Nephron (organoid): ENCODE results near the gene PPP1R12C.

Experiments used
- H3K27ac Mint-ChIP-seq, 3 experiments: 2 replicates each; pipeline ENCODE4 v1.8.0; 2020; ENCODE audit warnings: mixed read lengths in 3 of 3, mild to moderate bottlenecking in 2 of 3, moderate library complexity in 1 of 3
- H3K27me3 Mint-ChIP-seq: 2 replicates; pipeline ENCODE4 v1.8.0; 2021; ENCODE audit warnings: low read depth, mild to moderate bottlenecking, moderate library complexity, mixed read lengths
- H3K36me3 Mint-ChIP-seq: 2 replicates; pipeline ENCODE4 v1.8.0; 2020; ENCODE audit warnings: low read depth, mixed read lengths
- H3K4me1 Mint-ChIP-seq: 2 replicates; pipeline ENCODE4 v1.8.0; 2020; ENCODE audit warnings: mixed read lengths
- H3K4me3 Mint-ChIP-seq, 3 experiments: 2 replicates each; pipeline ENCODE4 v1.8.0; 2020; ENCODE audit warnings: mild to moderate bottlenecking in 3 of 3, mixed read lengths in 3 of 3, moderate library complexity in 2 of 3
- H3K9me3 Mint-ChIP-seq: 2 replicates; pipeline ENCODE4 v1.8.0; 2020; ENCODE audit warnings: mixed read lengths
- TF ChIP-seq, protein P1 (sequence below), 3 experiments: fragments of 200-600 bp; sonication (generic); IDR thresholded peaks; one replicate each; pipeline ENCODE4 v1.5.0; 2021; ENCODE audit warnings: antibody characterized with exemption in 3 of 3; ENCODE audit not compliant: unreplicated experiment in 3 of 3

Gene PPP1R12C

DNA sequence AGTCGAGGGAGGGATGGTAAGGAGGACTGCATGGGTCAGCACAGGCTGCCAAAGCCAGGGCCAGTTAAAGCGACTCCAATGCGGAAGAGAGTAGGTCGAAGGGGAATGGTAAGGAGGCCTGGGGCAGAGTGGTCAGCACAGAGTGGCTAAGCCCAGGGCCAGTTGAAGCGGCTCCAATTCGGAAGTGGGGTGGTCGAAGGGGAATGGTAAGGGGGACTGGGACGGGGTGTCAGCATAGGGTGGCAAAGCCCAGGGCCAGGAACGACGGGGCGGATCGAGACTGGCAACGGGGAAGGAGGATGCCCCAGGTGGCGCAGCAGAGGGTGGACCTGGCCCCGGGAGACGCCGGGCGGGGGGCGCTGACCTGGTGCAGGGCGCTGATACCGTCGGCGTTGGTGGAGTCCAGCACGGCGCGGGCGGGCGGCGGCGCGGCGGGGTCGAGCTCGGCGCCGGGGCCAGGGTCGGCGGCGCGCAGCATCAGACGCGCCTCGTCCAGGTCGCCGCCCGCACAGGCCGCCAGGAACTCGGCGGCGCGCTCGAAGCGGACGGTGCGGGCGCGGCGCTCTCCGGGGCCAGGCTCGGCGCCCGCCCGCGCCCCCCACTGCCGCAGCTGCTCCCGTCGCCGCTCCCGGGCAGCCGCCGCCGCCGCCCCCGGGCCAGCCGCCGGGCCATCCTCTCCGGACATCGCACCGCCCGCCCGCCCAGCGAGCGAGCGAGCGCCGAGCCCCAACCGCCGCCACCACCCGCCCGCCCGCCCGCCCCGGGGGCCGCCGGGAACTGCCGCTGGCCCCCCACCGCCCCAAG, at the start of gene PPP1R12C:
Gene PPP1R12C (minus strand): TSS at position 779 of the 804 bp plus-strand sequence. CDS start 94 bp downstream, at position 685.
- H3K27ac Mint-ChIP-seq = peak within 1 kb of the TSS; percentile 82 to 94 (median 93)
- peaks cover 26% of the 10 kb centered on the region for H3K4me1 Mint-ChIP-seq
- H3K27me3 Mint-ChIP-seq = no peaks in the 10 kb centered on the region
- peak within 1 kb of the TSS; percentile 96 to 97 (median 97) for H3K4me3 Mint-ChIP-seq
- TF ChIP-seq, protein P1, sequence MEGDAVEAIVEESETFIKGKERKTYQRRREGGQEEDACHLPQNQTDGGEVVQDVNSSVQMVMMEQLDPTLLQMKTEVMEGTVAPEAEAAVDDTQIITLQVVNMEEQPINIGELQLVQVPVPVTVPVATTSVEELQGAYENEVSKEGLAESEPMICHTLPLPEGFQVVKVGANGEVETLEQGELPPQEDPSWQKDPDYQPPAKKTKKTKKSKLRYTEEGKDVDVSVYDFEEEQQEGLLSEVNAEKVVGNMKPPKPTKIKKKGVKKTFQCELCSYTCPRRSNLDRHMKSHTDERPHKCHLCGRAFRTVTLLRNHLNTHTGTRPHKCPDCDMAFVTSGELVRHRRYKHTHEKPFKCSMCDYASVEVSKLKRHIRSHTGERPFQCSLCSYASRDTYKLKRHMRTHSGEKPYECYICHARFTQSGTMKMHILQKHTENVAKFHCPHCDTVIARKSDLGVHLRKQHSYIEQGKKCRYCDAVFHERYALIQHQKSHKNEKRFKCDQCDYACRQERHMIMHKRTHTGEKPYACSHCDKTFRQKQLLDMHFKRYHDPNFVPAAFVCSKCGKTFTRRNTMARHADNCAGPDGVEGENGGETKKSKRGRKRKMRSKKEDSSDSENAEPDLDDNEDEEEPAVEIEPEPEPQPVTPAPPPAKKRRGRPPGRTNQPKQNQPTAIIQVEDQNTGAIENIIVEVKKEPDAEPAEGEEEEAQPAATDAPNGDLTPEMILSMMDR (IDR thresholded peaks at IDR 0.05; ENCODE audit: unreplicated experiment in 3 of 3) = no peak
- H3K36me3 Mint-ChIP-seq = no peaks in the 10 kb centered on the region
- no peaks in the 10 kb centered on the region for H3K9me3 Mint-ChIP-seq

DNA sequence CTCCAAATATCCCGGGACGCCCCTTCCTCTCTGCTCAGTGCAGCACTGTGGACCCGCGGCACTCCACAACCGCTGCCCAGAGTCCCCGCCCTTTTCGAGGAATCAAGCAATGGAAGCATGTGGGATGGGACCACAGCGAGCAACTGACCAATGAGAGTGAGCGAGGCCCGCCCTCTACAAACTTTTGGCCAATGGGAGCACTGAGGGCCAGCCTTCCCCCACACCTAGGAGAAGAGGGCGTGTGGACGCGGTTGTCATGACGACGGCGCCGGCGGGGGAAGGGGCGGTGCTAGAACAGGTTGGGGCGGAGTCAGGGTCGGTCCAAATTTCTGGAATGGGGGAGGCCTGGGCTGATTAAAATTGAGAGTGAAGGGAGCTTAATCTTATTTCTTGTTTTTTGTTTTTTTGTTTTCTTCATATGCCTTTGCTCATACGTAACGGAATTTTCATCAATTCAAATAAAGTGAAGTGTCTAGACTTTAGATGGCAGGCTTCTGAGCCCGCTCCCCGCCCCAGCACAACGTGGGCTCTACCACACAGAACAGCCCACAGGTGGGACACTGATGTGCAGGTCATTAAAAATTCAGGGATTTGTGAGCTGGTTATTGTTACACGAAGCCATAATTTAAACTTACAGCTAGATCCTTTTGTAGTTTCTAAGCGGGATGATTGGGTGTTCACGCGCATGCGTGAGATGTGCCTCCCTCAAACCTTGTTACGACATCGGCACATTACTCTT, 49.3 kb upstream of the PPP1R12C start, which contains the start of gene DNAAF3:
Gene DNAAF3 (minus strand): TSS at position 84 of the 739 bp plus-strand sequence. CDS start 200 bp downstream, outside the sequence.
- Mint-ChIP-seq H3K27me3 (peaks cover 61% of the 10 kb centered on the region), H3K27ac (peak within 1 kb of the TSS; percentile 91 to 95 (median 95)), H3K36me3 (no peaks in the 10 kb centered on the region), H3K4me1 (no peaks in the 10 kb centered on the region), H3K4me3 (peak within 1 kb of the TSS; percentile 87 to 93 (median 92)), H3K9me3 (peaks cover 3% of the 10 kb centered on the region)
- TF ChIP-seq, protein P1 (IDR thresholded peaks at IDR 0.05; ENCODE audit: unreplicated experiment in 3 of 3) = no peak

DNA sequence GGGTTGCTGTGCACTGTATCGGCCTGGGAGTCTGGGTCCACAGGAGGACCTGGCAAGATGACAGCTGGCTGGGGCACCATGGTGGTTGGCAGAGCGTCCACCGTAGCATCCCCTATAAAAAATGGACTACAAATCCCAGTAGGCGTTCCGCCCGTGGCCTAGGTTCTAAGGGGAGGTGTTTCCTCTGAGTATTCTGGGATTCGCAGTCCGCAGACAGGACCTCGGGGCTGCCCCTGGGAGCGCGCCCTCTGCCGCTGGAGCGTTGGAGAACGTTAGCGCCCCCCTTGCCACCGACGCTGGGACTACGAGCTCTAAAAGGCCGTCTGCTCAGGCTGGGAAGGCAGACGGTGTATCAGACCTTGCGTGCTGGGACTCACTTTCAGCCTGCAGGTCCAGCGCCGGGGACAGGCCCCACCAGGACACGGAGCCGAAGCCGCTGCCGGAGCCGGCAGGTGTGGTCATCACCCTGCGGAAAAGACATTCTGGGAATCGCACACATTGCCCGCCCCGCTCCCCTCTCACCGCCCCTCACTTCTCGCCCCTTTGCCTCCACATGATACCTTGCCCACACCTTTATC, 48.6 kb upstream of the PPP1R12C start:
- H3K36me3 Mint-ChIP-seq = no peaks in the 10 kb centered on the region
- TF ChIP-seq, protein P1 (IDR thresholded peaks at IDR 0.05; ENCODE audit: unreplicated experiment in 3 of 3) = peak; percentile 60 to 81 (median 74)
- H3K27ac Mint-ChIP-seq = peak overlapping the region; percentile 91 to 95 (median 95)
- H3K9me3 Mint-ChIP-seq = no peaks in the 10 kb centered on the region
- peak overlapping the region; percentile 87 to 93 (median 92) for H3K4me3 Mint-ChIP-seq
- H3K4me1 Mint-ChIP-seq = no peaks in the 10 kb centered on the region
- peaks cover 54% of the 10 kb centered on the region for H3K27me3 Mint-ChIP-seq

DNA sequence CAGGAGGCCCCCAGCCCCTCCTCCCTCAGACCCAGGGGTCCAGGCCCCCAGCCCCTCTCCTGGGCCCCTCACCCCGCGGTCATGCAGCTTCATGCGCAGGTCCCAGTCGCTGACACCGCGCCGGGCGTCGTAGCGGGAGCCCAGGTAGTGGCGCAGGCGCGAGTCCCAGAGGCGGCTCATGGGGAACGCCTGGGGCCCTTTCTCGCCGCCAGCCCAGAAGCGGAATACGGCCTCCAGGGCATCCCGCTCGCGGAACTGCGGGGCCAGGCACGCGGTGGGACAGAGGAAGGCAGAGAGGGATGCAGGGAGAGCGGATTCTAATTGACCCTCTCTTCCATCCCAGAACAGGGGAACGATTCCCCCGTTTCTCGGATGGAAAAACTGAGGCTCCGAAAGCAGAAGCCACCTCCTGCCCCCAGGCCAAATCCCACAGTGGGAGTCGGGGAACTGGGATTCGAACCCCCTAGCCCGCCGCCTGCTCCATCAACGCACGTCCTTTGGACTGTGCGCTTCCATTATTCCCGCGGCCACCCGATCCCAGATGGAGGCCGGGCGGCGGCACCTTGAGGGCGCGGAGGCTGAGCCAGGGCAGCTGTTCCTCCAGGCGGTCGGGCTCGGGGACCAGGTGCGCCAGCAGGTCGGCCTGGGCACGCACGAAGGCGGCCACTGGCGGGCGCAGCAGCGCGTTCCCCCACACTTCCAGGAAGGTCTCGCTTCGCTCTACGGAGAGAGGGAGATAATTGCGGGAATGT, 44.3 kb upstream of the PPP1R12C start:
- Mint-ChIP-seq H3K4me1 (peaks cover 12% of the 10 kb centered on the region), H3K27ac (no peak overlapping the region), H3K27me3 (peaks cover 31% of the 10 kb centered on the region), H3K9me3 (no peaks in the 10 kb centered on the region), H3K4me3 (no peak overlapping the region), H3K36me3 (no peaks in the 10 kb centered on the region)
- TF ChIP-seq, protein P1 (IDR thresholded peaks at IDR 0.05; ENCODE audit: unreplicated experiment in 3 of 3) = no peak

DNA sequence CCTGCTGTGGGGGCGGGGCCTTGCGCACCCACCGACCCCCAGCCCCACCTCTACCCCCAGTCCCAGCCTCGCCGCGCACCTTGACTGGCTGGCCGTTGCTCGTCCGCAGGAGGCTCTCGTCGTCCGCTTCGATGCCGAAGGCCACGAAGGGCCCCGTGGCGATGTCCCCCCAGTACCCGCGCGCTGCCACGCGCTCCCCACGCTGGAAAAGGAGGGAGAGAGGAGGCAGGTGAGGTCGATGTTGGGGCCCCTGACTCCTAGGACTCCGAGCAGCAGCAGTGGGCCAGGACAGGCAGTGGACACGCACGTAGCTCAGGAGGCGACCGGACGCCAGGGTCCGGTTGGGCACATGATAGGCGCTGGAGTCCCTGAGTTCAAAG, 43.5 kb upstream of the PPP1R12C start:
- H3K36me3 Mint-ChIP-seq = no peaks in the 10 kb centered on the region
- H3K27ac Mint-ChIP-seq = no peak overlapping the region
- peaks cover 17% of the 10 kb centered on the region for H3K4me1 Mint-ChIP-seq
- H3K4me3 Mint-ChIP-seq = no peak overlapping the region
- TF ChIP-seq, protein P1 (IDR thresholded peaks at IDR 0.05; ENCODE audit: unreplicated experiment in 3 of 3) = no peak
- H3K9me3 Mint-ChIP-seq = no peaks in the 10 kb centered on the region
- H3K27me3 Mint-ChIP-seq = peaks cover 29% of the 10 kb centered on the region
